CD4-positive, alpha-beta memory T cell (primary cell): Measurements from ENCODE around the gene POU2AF3. TPM values are rescaled to one million over a fixed set of nuclear protein-coding genes. Genes with fewer than 3 reads are reported as not detected.
A peak's percentile ranks its signal among the peaks of the same experiment; 100 is the strongest.

ENCODE experiments used
- CTCF ChIA-PET: fragments of 350-600 bp; sonication (Branson Sonifier 250); formaldehyde crosslinking; loops from one replicate; lab custom pipeline; 2021; ENCODE audit warnings: inconsistent platforms; ENCODE audit not compliant: partially characterized antibody; lab: Charles Lee
- POLR2A ChIA-PET: fragments of 350-600 bp; sonication (Branson Sonifier 250); formaldehyde crosslinking; loops from one replicate; lab custom pipeline; 2021; ENCODE audit not compliant: partially characterized antibody; lab: Charles Lee
- DNase-seq, 5 donors: peaks; one replicate each; pipeline versions ENCODE4 v3.0.0 to v3.0.0-alpha.2; 2020 to 2022; ENCODE audit warnings: mixed read lengths in 1 of 5
- H3K27ac ChIP-seq: one replicate; pipeline ENCODE4 v1.7.0; 2013; ENCODE audit warnings: low read depth, low read length
- H3K27me3 ChIP-seq: 2 replicates; pipeline ENCODE4 v1.7.0; 2013; ENCODE audit warnings: mild to moderate bottlenecking, low read length, moderate library complexity; ENCODE audit not compliant: insufficient read depth
- H3K36me3 ChIP-seq: 2 replicates; pipeline ENCODE4 v1.7.0; 2013; ENCODE audit warnings: mild to moderate bottlenecking, low read length, moderate library complexity; ENCODE audit not compliant: insufficient read depth
- H3K4me1 ChIP-seq: 2 replicates; pipeline ENCODE4 v1.7.0; 2013; ENCODE audit warnings: mild to moderate bottlenecking, low read length, moderate library complexity; ENCODE audit not compliant: insufficient read depth
- H3K4me3 ChIP-seq, 2 donors: one replicate each; pipeline ENCODE4 v1.7.0; 2013; ENCODE audit warnings: low read length in 2 of 2, mild to moderate bottlenecking in 1 of 2
- H3K9me3 ChIP-seq, 2 donors: one replicate each; pipeline ENCODE4 v1.7.0; 2013; ENCODE audit warnings: low read length in 2 of 2, control low read depth in 1 of 2; ENCODE audit not compliant: control insufficient read depth in 1 of 2
- H3K27ac Mint-ChIP-seq, 7 donors: one replicate each; pipeline ENCODE4 v1.8.0; 2020 to 2021; ENCODE audit warnings: mixed read lengths in 7 of 7, mild to moderate bottlenecking in 6 of 7, inconsistent platforms in 3 of 7, moderate library complexity in 3 of 7
- H3K27me3 Mint-ChIP-seq, 2 donors: one replicate each; pipeline ENCODE4 v1.8.0; 2020 to 2021; ENCODE audit warnings: mixed read lengths in 2 of 2
- H3K36me3 Mint-ChIP-seq, 2 donors: one replicate each; pipeline ENCODE4 v1.8.0; 2020 to 2021; ENCODE audit warnings: mixed read lengths in 2 of 2, inconsistent platforms in 1 of 2, mild to moderate bottlenecking in 1 of 2
- H3K4me1 Mint-ChIP-seq, 4 donors: one replicate each; pipeline ENCODE4 v1.8.0; 2020 to 2021; ENCODE audit warnings: mixed read lengths in 4 of 4, mild to moderate bottlenecking in 1 of 4
- H3K4me3 Mint-ChIP-seq, 8 donors: one replicate each; pipeline ENCODE4 v1.8.0; 2020 to 2021; ENCODE audit warnings: mixed read lengths in 8 of 8, mild to moderate bottlenecking in 7 of 8, moderate library complexity in 6 of 8, inconsistent platforms in 3 of 8
- H3K9me3 Mint-ChIP-seq, 8 donors: one replicate each; pipeline ENCODE4 v1.8.0; 2020 to 2021; ENCODE audit warnings: mixed read lengths in 8 of 8, mild to moderate bottlenecking in 5 of 8, inconsistent platforms in 3 of 8, moderate library complexity in 1 of 8
- intact Hi-C: fragments of 100-400 bp; cut with micrococcal nuclease; formaldehyde crosslinking; loops from one replicate; pipeline ENCODE4 v1.15.1; 2023
- polyA plus RNA-seq, 2 donors: library from polyadenylated mRNA; unstranded; fragments of 300-500 nt; fragmentation: Illumina TruSeq; gene quantifications; one replicate each; pipeline ENCODE4 v1.2.3, GENCODE V29; 2021
- total RNA-seq, 2 experiments: library from RNA; stranded (reverse); gene quantifications; one replicate each; pipeline ENCODE4 v1.2.3, GENCODE V29; 2021

POU2AF3 gene
- total RNA-seq (not detected), polyA plus RNA-seq (not detected)

GRCh38 chr11:111298413-111299100, at the start of gene POU2AF3:
Gene POU2AF3, plus strand, starts transcription at chr11:111298546. Its CDS starts 36 bp downstream, at chr11:111298582.
- POLR2A ChIA-PET = no interaction called here
- H3K9me3 ChIP-seq = no peaks in the 10 kb centered on the region
- intact Hi-C loops = no loop called here
- H3K27ac ChIP-seq = no peak within 1 kb of the TSS
- H3K4me3 Mint-ChIP-seq = peak within 1 kb of the TSS in 2 of 8 donors; percentile 29 to 53
- H3K9me3 Mint-ChIP-seq = no peaks in the 10 kb centered on the region
- H3K27me3 Mint-ChIP-seq = peaks cover 18 to 38% of the 10 kb centered on the region in 2 donors
- no peaks in the 10 kb centered on the region for H3K4me1 ChIP-seq
- no peaks in the 10 kb centered on the region for H3K36me3 ChIP-seq
- H3K4me3 ChIP-seq = no peak within 1 kb of the TSS
- no peak for DNase-seq
- H3K36me3 Mint-ChIP-seq = no peaks in the 10 kb centered on the region
- peaks cover 1 to 12% (median 4%) of the 10 kb centered on the region in 4 donors for H3K4me1 Mint-ChIP-seq
- H3K27me3 ChIP-seq = no peaks in the 10 kb centered on the region
- H3K27ac Mint-ChIP-seq = no peak within 1 kb of the TSS
- CTCF ChIA-PET = no interaction called here

- ChIA-PET POLR2A (no interaction called here), CTCF (no interaction called here)
- peaks cover 14 to 20% of the 10 kb centered on the region in 2 donors for H3K27me3 Mint-ChIP-seq
- H3K9me3 Mint-ChIP-seq = peaks cover 0 to 1% (median 0%) of the 10 kb centered on the region in 8 donors
- Histone ChIP-seq H3K36me3 (no peaks in the 10 kb centered on the region), H3K27me3 (no peaks in the 10 kb centered on the region), H3K9me3 (no peaks in the 10 kb centered on the region), H3K27ac (no peak overlapping the region), H3K4me3 (no peak overlapping the region), H3K4me1 (no peaks in the 10 kb centered on the region)
- intact Hi-C loops = no loop called here
- H3K27ac Mint-ChIP-seq = no peak overlapping the region
- no peaks in the 10 kb centered on the region for H3K36me3 Mint-ChIP-seq
- no peak for DNase-seq
- H3K4me1 Mint-ChIP-seq = no peaks in the 10 kb centered on the region
- H3K4me3 Mint-ChIP-seq = no peak overlapping the region
These were observed 47.4 kb upstream of the POU2AF3 start for GRCh38 chr11:111250936-111251335.

- H3K36me3 Mint-ChIP-seq = no peaks in the 10 kb centered on the region
- Histone ChIP-seq H3K9me3 (no peaks in the 10 kb centered on the region), H3K4me3 (no peak overlapping the region), H3K4me1 (no peaks in the 10 kb centered on the region), H3K27me3 (no peaks in the 10 kb centered on the region), H3K27ac (no peak overlapping the region), H3K36me3 (no peaks in the 10 kb centered on the region)
- DNase-seq = no peak
- H3K4me1 Mint-ChIP-seq = no peaks in the 10 kb centered on the region
- H3K9me3 Mint-ChIP-seq = peaks cover 0 to 1% (median 0%) of the 10 kb centered on the region in 8 donors
- H3K27ac Mint-ChIP-seq = no peak overlapping the region
- ChIA-PET CTCF (no interaction called here), POLR2A (no interaction called here)
- no peak overlapping the region for H3K4me3 Mint-ChIP-seq
- intact Hi-C loops = no loop called here
- peaks cover 15 to 26% of the 10 kb centered on the region in 2 donors for H3K27me3 Mint-ChIP-seq
These were observed 45.2 kb upstream of the POU2AF3 start for GRCh38 chr11:111253131-111253530.

- Histone ChIP-seq H3K27ac (no peak overlapping the region), H3K27me3 (no peaks in the 10 kb centered on the region), H3K36me3 (no peaks in the 10 kb centered on the region), H3K4me1 (no peaks in the 10 kb centered on the region), H3K9me3 (no peaks in the 10 kb centered on the region), H3K4me3 (no peak overlapping the region)
- Mint-ChIP-seq H3K27ac (no peak overlapping the region), H3K36me3 (no peaks in the 10 kb centered on the region), H3K4me1 (no peaks in the 10 kb centered on the region), H3K4me3 (no peak overlapping the region), H3K9me3 (peaks cover 0 to 1% (median 0%) of the 10 kb centered on the region in 8 donors), H3K27me3 (peaks cover 18 to 27% of the 10 kb centered on the region in 2 donors)
- ChIA-PET POLR2A (no interaction called here), CTCF (no interaction called here)
- intact Hi-C loops = no loop called here
- DNase-seq = no peak
These were observed 44.7 kb upstream of the POU2AF3 start for GRCh38 chr11:111253630-111254029.

GRCh38 chr11:111258046-111258445, 40.3 kb upstream of the POU2AF3 start:
- CTCF ChIA-PET = no interaction called here
- Mint-ChIP-seq H3K36me3 (no peaks in the 10 kb centered on the region), H3K9me3 (no peaks in the 10 kb centered on the region), H3K27ac (no peak overlapping the region), H3K27me3 (peaks cover 22 to 28% of the 10 kb centered on the region in 2 donors), H3K4me3 (no peak overlapping the region), H3K4me1 (no peaks in the 10 kb centered on the region)
- no peak overlapping the region for H3K27ac ChIP-seq
- H3K9me3 ChIP-seq = no peaks in the 10 kb centered on the region
- no peaks in the 10 kb centered on the region for H3K4me1 ChIP-seq
- no peaks in the 10 kb centered on the region for H3K27me3 ChIP-seq
- no peaks in the 10 kb centered on the region for H3K36me3 ChIP-seq
- intact Hi-C loops = no loop called here
- no peak for DNase-seq
- H3K4me3 ChIP-seq = no peak overlapping the region
- POLR2A ChIA-PET = no interaction called here

GRCh38 chr11:111259896-111260295, 38.5 kb upstream of the POU2AF3 start:
- no peak for DNase-seq
- Mint-ChIP-seq H3K9me3 (no peaks in the 10 kb centered on the region), H3K36me3 (no peaks in the 10 kb centered on the region), H3K4me3 (no peak overlapping the region), H3K27me3 (peaks cover 22 to 29% of the 10 kb centered on the region in 2 donors), H3K4me1 (no peaks in the 10 kb centered on the region), H3K27ac (no peak overlapping the region)
- no peaks in the 10 kb centered on the region for H3K36me3 ChIP-seq
- no peaks in the 10 kb centered on the region for H3K4me1 ChIP-seq
- ChIA-PET CTCF (no interaction called here), POLR2A (no interaction called here)
- H3K4me3 ChIP-seq = no peak overlapping the region
- H3K27ac ChIP-seq = no peak overlapping the region
- no peaks in the 10 kb centered on the region for H3K9me3 ChIP-seq
- intact Hi-C loops = no loop called here
- H3K27me3 ChIP-seq = no peaks in the 10 kb centered on the region

- no peaks in the 10 kb centered on the region for H3K4me1 ChIP-seq
- no peak overlapping the region for H3K4me3 Mint-ChIP-seq
- no peak overlapping the region for H3K4me3 ChIP-seq
- H3K27me3 Mint-ChIP-seq = peaks cover 22 to 29% of the 10 kb centered on the region in 2 donors
- H3K9me3 Mint-ChIP-seq = no peaks in the 10 kb centered on the region
- no peak overlapping the region for H3K27ac ChIP-seq
- no peaks in the 10 kb centered on the region for H3K27me3 ChIP-seq
- no peak for DNase-seq
- H3K4me1 Mint-ChIP-seq = no peaks in the 10 kb centered on the region
- H3K36me3 Mint-ChIP-seq = no peaks in the 10 kb centered on the region
- intact Hi-C loops = no loop called here
- H3K36me3 ChIP-seq = no peaks in the 10 kb centered on the region
- ChIA-PET CTCF (interaction anchor here (1.1 kb wide), 1 partner anchor 31 kb away, joined by 3 read pairs; no protein-coding TSS in a partner anchor), POLR2A (no interaction called here)
- H3K27ac Mint-ChIP-seq = no peak overlapping the region
- no peaks in the 10 kb centered on the region for H3K9me3 ChIP-seq
These were observed 37.5 kb upstream of the POU2AF3 start for GRCh38 chr11:111260811-111261210.
